HEK293 (cell line): ENCODE results near the gene FAM89A.

ENCODE experiments used
- CTCF ChIA-PET: fragments of 350-600 bp; formaldehyde crosslinking; extraction: SDS; loops from one replicate; lab custom pipeline; 2021; ENCODE audit warnings: antibody characterized with exemption; lab: Yijun Ruan, JAX
- POLR2A ChIA-PET: fragments of 300-600 bp; formaldehyde crosslinking; extraction: SDS; loops from one replicate; lab custom pipeline; 2020; ENCODE audit warnings: antibody characterized with exemption, inconsistent platforms; lab: Yijun Ruan, JAX
- H3K27ac ChIP-seq: fragments of 200-500 bp; sonication (Bioruptor generic); 2 replicates; pipeline ENCODE4 v1.5.1; 2014; ENCODE audit warnings: low read depth, low read length, control low read depth, inconsistent platforms; ENCODE audit errors: extremely low read depth
- H3K36me3 ChIP-seq, 2 experiments: fragments of 200-500 bp in 1 of 2; sonication (Bioruptor generic) in 1 of 2; 1 replicate in 1 of 2; 2 replicates in 1 of 2; pipeline ENCODE4 v1.5.1; 2014 to 2017; ENCODE audit warnings: inconsistent platforms in 2 of 2, low read length in 2 of 2; ENCODE audit not compliant: control insufficient read depth in 2 of 2, insufficient read depth in 1 of 2
- H3K4me1 ChIP-seq: fragments of 200-500 bp; sonication (Bioruptor generic); 2 replicates; pipeline ENCODE4 v1.5.1; 2014; ENCODE audit warnings: mild to moderate bottlenecking, low read length, inconsistent platforms; ENCODE audit not compliant: control insufficient read depth, insufficient read depth
- H3K4me3 ChIP-seq: 2 replicates; pipeline ENCODE4 v1.5.1; 2011; ENCODE audit warnings: low read depth, mild to moderate bottlenecking, control low read depth, low read length, moderate library complexity
- H3K9me3 ChIP-seq: fragments of 200-500 bp; sonication (Bioruptor generic); 2 replicates; pipeline ENCODE4 v1.5.1; 2014; ENCODE audit warnings: low read depth, low read length, inconsistent platforms; ENCODE audit not compliant: control insufficient read depth, insufficient read depth
- FEZF1 ChIP-seq: fragments of 450-650 bp; formaldehyde crosslinking; IDR thresholded peaks from 2 replicates; pipeline ENCODE4 v1.5.1; 2016; ENCODE audit warnings: missing biosample characterization, missing genetic modification characterization
- HOXA7 ChIP-seq: sonication (generic); formaldehyde crosslinking; IDR thresholded peaks from 2 replicates; pipeline ENCODE4 v1.8.1; 2022; ENCODE audit warnings: missing genetic modification reagents, borderline replicate concordance
- KLF8 ChIP-seq: fragments of 450-650 bp; formaldehyde crosslinking; IDR thresholded peaks from 2 replicates; pipeline ENCODE4 v1.5.1; 2016; ENCODE audit warnings: missing biosample characterization, missing genetic modification characterization
- REST ChIP-seq: fragments of 450-650 bp; formaldehyde crosslinking; IDR thresholded peaks from 2 replicates; pipeline ENCODE4 v1.5.1; 2016; ENCODE audit warnings: missing biosample characterization, missing genetic modification characterization
- SP2 ChIP-seq: fragments of 450-650 bp; formaldehyde crosslinking; IDR thresholded peaks from 2 replicates; pipeline ENCODE4 v1.5.1; 2016; ENCODE audit warnings: missing biosample characterization, missing genetic modification characterization
- ZBTB44 ChIP-seq: fragments of 450-650 bp; IDR thresholded peaks from 2 replicates; pipeline ENCODE4 v1.5.1; 2018; ENCODE audit warnings: missing biosample characterization, mild to moderate bottlenecking, missing genetic modification characterization
- ZBTB6 ChIP-seq: fragments of 450-650 bp; formaldehyde crosslinking; IDR thresholded peaks from 2 replicates; pipeline ENCODE4 v1.5.1; 2017; ENCODE audit warnings: missing biosample characterization, missing genetic modification characterization
- ZFP37 ChIP-seq: fragments of 450-650 bp; formaldehyde crosslinking; IDR thresholded peaks from 2 replicates; pipeline ENCODE4 v1.5.1; 2016; ENCODE audit warnings: missing biosample characterization, missing genetic modification characterization
- ZNF175 ChIP-seq: fragments of 450-650 bp; formaldehyde crosslinking; IDR thresholded peaks from 2 replicates; pipeline ENCODE4 v1.5.1; 2016; ENCODE audit warnings: missing biosample characterization, missing genetic modification characterization
- ZNF366 ChIP-seq: fragments of 450-650 bp; formaldehyde crosslinking; conservative IDR thresholded peaks from 2 replicates; pipeline ENCODE4 v1.5.1; 2016; ENCODE audit warnings: missing biosample characterization, missing genetic modification characterization
- ZNF404 ChIP-seq: fragments of 450-650 bp; formaldehyde crosslinking; IDR thresholded peaks from 2 replicates; pipeline ENCODE4 v1.5.1; 2017; ENCODE audit warnings: missing biosample characterization, missing genetic modification characterization
- ZNF501 ChIP-seq: fragments of 450-650 bp; formaldehyde crosslinking; IDR thresholded peaks from 2 replicates; pipeline ENCODE4 v1.5.1; 2016; ENCODE audit warnings: missing biosample characterization, missing genetic modification characterization
- ZNF544 ChIP-seq: fragments of 450-650 bp; formaldehyde crosslinking; IDR thresholded peaks from 2 replicates; pipeline ENCODE4 v1.5.0; 2017; ENCODE audit warnings: missing biosample characterization, missing genetic modification characterization
- ZNF623 ChIP-seq: fragments of 450-650 bp; formaldehyde crosslinking; IDR thresholded peaks from 2 replicates; pipeline ENCODE4 v1.5.1; 2016; ENCODE audit warnings: missing biosample characterization, missing genetic modification characterization
- ZNF624 ChIP-seq: fragments of 450-650 bp; formaldehyde crosslinking; IDR thresholded peaks from 2 replicates; pipeline ENCODE4 v1.5.1; 2017; ENCODE audit warnings: missing biosample characterization, missing genetic modification characterization
- ZNF658 ChIP-seq: fragments of 450-650 bp; formaldehyde crosslinking; IDR thresholded peaks from 2 replicates; pipeline ENCODE4; 2016; ENCODE audit warnings: missing biosample characterization, missing genetic modification characterization
- ZNF660 ChIP-seq: fragments of 450-650 bp; IDR thresholded peaks from 2 replicates; pipeline ENCODE4 v1.5.1; 2018; ENCODE audit warnings: missing biosample characterization, mild to moderate bottlenecking, missing genetic modification characterization
- TF ChIP-seq, protein P1 (sequence below): fragments of 450-650 bp; formaldehyde crosslinking; IDR thresholded peaks from 2 replicates; pipeline ENCODE4 v1.5.1; 2016; ENCODE audit warnings: missing biosample characterization, missing genetic modification characterization

The FAM89A gene

DNA sequence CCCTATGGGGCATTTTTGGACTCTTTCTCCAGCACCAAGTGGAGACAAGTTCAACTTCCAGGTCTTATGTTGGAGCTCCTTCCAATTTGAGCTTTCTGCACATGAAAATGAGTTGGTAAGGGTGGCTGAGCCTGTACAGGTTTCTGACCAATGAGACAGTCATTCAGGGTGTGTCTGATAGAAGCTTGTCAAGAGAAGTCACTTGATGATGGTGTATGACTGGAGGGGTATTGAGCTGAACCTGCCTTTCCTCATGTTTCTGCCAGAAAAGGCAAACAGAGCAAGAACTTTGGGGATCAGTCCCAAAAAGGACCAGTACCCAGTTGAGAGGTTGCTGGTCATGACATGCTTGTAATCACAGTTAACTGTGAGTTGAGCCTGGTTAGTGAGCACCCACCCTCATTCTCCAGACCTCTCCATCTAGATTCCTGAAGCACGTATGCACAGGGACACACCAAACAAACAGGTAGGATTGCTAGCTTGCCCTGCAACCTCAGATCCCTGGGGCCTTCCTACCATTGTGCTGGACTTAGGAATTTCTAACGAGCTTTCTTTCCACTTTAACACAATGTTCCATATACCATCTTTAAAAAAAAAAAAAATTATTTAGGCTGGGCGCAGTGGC, 26.6 kb downstream of the FAM89A start:
- CTCF ChIA-PET: interaction anchor here (0.6 to 2.3 kb wide), 4 partner anchors 9 to 216 kb away, joined by 3 to 8 read pairs (median 4); no protein-coding TSS in a partner anchor
- Histone ChIP-seq H3K9me3 (no peaks in the 10 kb centered on the region), H3K27ac (no peak overlapping the region), H3K4me3 (no peak overlapping the region), H3K36me3 (peaks cover 3 to 18% of the 10 kb centered on the region in 2 experiments; a peak in 2 of 3 replicates), H3K4me1 (no peaks in the 10 kb centered on the region)
- POLR2A ChIA-PET: no interaction called here
- TF ChIP-seq ZNF175 (tag by site-specific recombination): no peak
- TF ChIP-seq ZNF624: no peak
- TF ChIP-seq ZNF658 (tag by site-specific recombination): no peak
- TF ChIP-seq ZBTB6 (tag by site-specific recombination): no peak
- no peak for TF ChIP-seq ZNF404
- TF ChIP-seq REST (tag by site-specific recombination): no peak
- TF ChIP-seq ZNF660 (tag by site-specific recombination): no peak
- TF ChIP-seq, protein P1, sequence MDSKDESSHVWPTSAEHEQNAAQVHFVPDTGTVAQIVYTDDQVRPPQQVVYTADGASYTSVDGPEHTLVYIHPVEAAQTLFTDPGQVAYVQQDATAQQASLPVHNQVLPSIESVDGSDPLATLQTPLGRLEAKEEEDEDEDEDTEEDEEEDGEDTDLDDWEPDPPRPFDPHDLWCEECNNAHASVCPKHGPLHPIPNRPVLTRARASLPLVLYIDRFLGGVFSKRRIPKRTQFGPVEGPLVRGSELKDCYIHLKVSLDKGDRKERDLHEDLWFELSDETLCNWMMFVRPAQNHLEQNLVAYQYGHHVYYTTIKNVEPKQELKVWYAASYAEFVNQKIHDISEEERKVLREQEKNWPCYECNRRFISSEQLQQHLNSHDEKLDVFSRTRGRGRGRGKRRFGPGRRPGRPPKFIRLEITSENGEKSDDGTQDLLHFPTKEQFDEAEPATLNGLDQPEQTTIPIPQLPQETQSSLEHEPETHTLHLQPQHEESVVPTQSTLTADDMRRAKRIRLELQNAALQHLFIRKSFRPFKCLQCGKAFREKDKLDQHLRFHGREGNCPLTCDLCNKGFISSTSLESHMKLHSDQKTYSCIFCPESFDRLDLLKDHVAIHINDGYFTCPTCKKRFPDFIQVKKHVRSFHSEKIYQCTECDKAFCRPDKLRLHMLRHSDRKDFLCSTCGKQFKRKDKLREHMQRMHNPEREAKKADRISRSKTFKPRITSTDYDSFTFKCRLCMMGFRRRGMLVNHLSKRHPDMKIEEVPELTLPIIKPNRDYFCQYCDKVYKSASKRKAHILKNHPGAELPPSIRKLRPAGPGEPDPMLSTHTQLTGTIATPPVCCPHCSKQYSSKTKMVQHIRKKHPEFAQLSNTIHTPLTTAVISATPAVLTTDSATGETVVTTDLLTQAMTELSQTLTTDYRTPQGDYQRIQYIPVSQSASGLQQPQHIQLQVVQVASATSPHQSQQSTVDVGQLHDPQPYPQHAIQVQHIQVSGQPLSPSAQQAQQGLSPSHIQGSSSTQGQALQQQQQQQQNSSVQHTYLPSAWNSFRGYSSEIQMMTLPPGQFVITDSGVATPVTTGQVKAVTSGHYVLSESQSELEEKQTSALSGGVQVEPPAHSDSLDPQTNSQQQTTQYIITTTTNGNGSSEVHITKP (tag by site-specific recombination): no peak
- TF ChIP-seq ZBTB44 (tag by site-specific recombination): no peak
- TF ChIP-seq ZNF366 (tag by site-specific recombination): no peak
- no peak for TF ChIP-seq ZNF544 (tag by site-specific recombination)
- no peak for TF ChIP-seq KLF8 (tag by site-specific recombination)
- no peak for TF ChIP-seq SP2 (tag by site-specific recombination)
- TF ChIP-seq FEZF1 (tag by site-specific recombination): no peak
- TF ChIP-seq ZNF501 (tag by site-specific recombination): no peak
- TF ChIP-seq HOXA7 (CRISPR knock-in tag): no peak
- no peak for TF ChIP-seq ZNF623 (tag by site-specific recombination)
- TF ChIP-seq ZFP37 (tag by site-specific recombination): no peak
